ENCODE measurements around the gene ACKR3.

GRCh38 chr2:236627841-236628240 is 58.2 kb downstream of the ACKR3 start:
- no peak for TF ChIP-seq CTCF (IDR thresholded peaks at IDR 0.05 in 2 of 3, conservative IDR thresholded peaks at IDR 0.05 in 1 of 3; ENCODE audit: control insufficient read depth in 2 of 3, extremely low read depth in 1 of 3, insufficient read depth in 1 of 3, low read depth in 3 of 3, low read length in 3 of 3)
- no peak for TF ChIP-seq SPI1 (IDR thresholded peaks at IDR 0.05; ENCODE audit: borderline replicate concordance, insufficient read depth, low read depth, low read length)
- no peak for TF ChIP-seq GABPA (IDR thresholded peaks at IDR 0.05; ENCODE audit: low read depth)
- TF ChIP-seq ETV6 (conservative IDR thresholded peaks at IDR 0.05 in 1 of 2, IDR thresholded peaks at IDR 0.05 in 1 of 2; ENCODE audit: borderline replicate concordance in 1 of 2, low read depth in 1 of 2) = no peak
- TF ChIP-seq ZNF384 (IDR thresholded peaks at IDR 0.05; ENCODE audit: borderline replicate concordance, low read depth, low read length) = no peak
- no peak for TF ChIP-seq POLR2A (IDR thresholded peaks at IDR 0.05; ENCODE audit: low read depth, low read length)
- TF ChIP-seq SREBF1 (IDR thresholded peaks at IDR 0.05; ENCODE audit: low read length) = no peak
- TF ChIP-seq ZNF274 (IDR thresholded peaks at IDR 0.05; ENCODE audit: insufficient read depth, insufficient read length) = no peak
- no peak for TF ChIP-seq MAX (IDR thresholded peaks at IDR 0.05; ENCODE audit: low read depth, low read length)
- TF ChIP-seq USF2 (IDR thresholded peaks at IDR 0.05; ENCODE audit: borderline replicate concordance, low read depth, low read length) = no peak
